Measurements from ENCODE around the gene LSR. TPM values are rescaled to one million over a fixed set of nuclear protein-coding genes. Genes with fewer than 3 reads are reported as not detected.
A peak's percentile ranks its signal among the peaks of the same experiment; 100 is the strongest.

Gene LSR
- total RNA-seq, 3 donors from 2014 or later = 3.7 to 37.5 (median 35.1) TPM

- DNase-seq (ENCODE audit: low spot score in 2 of 2) = no peak
- H3K4me1 ChIP-seq = peaks cover 0 to 5% of the 10 kb centered on the region in 2 donors
- no peaks in the 10 kb centered on the region for H3K9me3 ChIP-seq
- H3K27ac ChIP-seq = no peak overlapping the region
- H3K36me3 ChIP-seq = no peaks in the 10 kb centered on the region
- H3K4me3 ChIP-seq = no peak overlapping the region
- no peaks in the 10 kb centered on the region for H3K27me3 ChIP-seq
- TF ChIP-seq POLR2AphosphoS5 (IDR thresholded peaks at IDR 0.05) = no peak
- no peak for TF ChIP-seq POLR2A (IDR thresholded peaks at IDR 0.05)
- no peak for TF ChIP-seq CTCF (IDR thresholded peaks at IDR 0.05)
- intact Hi-C loops (cut with DNase I; ENCODE audit: low total_unique reads) = no loop called here
Observed at GRCh38 chr19:35307931-35308330, 59.1 kb downstream of the LSR start.

DNA sequence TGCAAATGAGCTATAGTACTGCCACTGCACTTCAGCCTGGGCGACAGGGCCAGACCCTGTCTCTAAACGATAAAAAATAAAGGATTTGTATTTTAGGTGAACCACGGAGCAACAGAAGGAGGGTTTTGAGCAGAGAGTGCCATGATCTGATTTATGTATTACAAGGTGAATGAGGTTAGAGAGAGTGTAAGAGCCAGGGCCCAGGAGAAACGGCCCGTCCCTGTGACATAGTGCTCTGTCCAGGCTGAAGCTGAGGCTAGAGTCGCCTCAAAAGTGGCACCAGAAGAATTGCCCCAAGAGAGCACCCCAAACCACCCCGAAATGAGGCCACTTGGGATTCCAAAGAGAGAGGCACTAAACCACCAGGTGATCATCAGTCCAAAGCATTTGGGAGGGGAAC is 60.1 kb downstream of the LSR start:
- H3K4me3 ChIP-seq = no peak overlapping the region
- peaks cover 0 to 5% of the 10 kb centered on the region in 2 donors for H3K4me1 ChIP-seq
- H3K36me3 ChIP-seq = no peaks in the 10 kb centered on the region
- no peaks in the 10 kb centered on the region for H3K27me3 ChIP-seq
- intact Hi-C loops (cut with DNase I; ENCODE audit: low total_unique reads) = no loop called here
- TF ChIP-seq CTCF (IDR thresholded peaks at IDR 0.05) (no peak), POLR2A (IDR thresholded peaks at IDR 0.05) (no peak), POLR2AphosphoS5 (IDR thresholded peaks at IDR 0.05) (no peak)
- no peaks in the 10 kb centered on the region for H3K9me3 ChIP-seq
- peak overlapping the region in 1 of 2 donors; percentile 36 for H3K27ac ChIP-seq
- no peak for DNase-seq (ENCODE audit: low spot score in 2 of 2)

GRCh38 chr19:35309481-35310279 is 60.9 kb downstream of the LSR start:
- intact Hi-C loops (cut with DNase I; ENCODE audit: low total_unique reads) = no loop called here
- H3K27me3 ChIP-seq = no peaks in the 10 kb centered on the region
- peak overlapping the region in 1 of 2 donors; percentile 36 for H3K27ac ChIP-seq
- no peaks in the 10 kb centered on the region for H3K36me3 ChIP-seq
- no peaks in the 10 kb centered on the region for H3K9me3 ChIP-seq
- no peak for TF ChIP-seq POLR2AphosphoS5 (IDR thresholded peaks at IDR 0.05)
- TF ChIP-seq POLR2A (IDR thresholded peaks at IDR 0.05) = no peak
- TF ChIP-seq CTCF (IDR thresholded peaks at IDR 0.05) = no peak
- H3K4me3 ChIP-seq = peak overlapping the region in 1 of 3 donors; percentile 32
- peaks cover 0 to 5% of the 10 kb centered on the region in 2 donors for H3K4me1 ChIP-seq
- peak in 1 of 2 donors; percentile 53 for DNase-seq (ENCODE audit: low spot score in 2 of 2)

DNA sequence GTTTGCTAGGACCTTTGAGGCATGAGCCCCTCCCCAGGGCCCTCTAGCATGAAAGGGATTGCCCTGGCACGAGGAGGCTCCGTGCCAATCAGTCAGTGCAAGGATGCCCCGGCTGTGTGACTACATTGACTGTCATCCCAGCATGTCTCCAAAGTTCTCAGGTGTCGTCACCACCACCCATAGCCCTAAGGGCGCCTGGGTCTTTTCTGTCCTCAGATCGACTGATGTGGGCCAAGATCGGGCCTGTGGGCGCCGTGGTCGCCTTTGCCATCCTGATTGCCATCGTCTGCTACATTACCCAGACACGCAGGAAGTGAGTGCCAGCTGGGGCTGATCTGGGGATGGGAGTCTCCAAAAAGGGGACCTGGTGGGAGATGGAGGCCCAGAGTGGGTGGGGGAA is 61.5 kb downstream of the LSR start:
- no peaks in the 10 kb centered on the region for H3K36me3 ChIP-seq
- intact Hi-C loops (cut with DNase I; ENCODE audit: low total_unique reads) = no loop called here

More for the DNA sequence above, 61.5 kb downstream of the LSR start:
- DNase-seq (ENCODE audit: low spot score in 2 of 2) = no peak
- H3K27me3 ChIP-seq = no peaks in the 10 kb centered on the region
- H3K4me1 ChIP-seq = peaks cover 0 to 5% of the 10 kb centered on the region in 2 donors
- H3K4me3 ChIP-seq = peak overlapping the region in 1 of 3 donors; percentile 32
- no peaks in the 10 kb centered on the region for H3K9me3 ChIP-seq
- TF ChIP-seq POLR2AphosphoS5 (IDR thresholded peaks at IDR 0.05) (no peak), CTCF (IDR thresholded peaks at IDR 0.05) (no peak), POLR2A (IDR thresholded peaks at IDR 0.05) (no peak)
- H3K27ac ChIP-seq = peak overlapping the region in 1 of 2 donors; percentile 17
